ENCODE results near the gene IFT43. TPM values are rescaled to one million over a fixed set of nuclear protein-coding genes. Genes with fewer than 3 reads are reported as not detected.

Gene IFT43
- total RNA-seq, 1 experiment from 2014 or later: 20.0 TPM

- CTCF ChIA-PET: interaction anchor here (1.0 kb wide), 1 partner anchor 278 kb away, joined by 8 read pairs; no protein-coding TSS in a partner anchor
- no peaks in the 10 kb centered on the region for H3K27me3 ChIP-seq (ENCODE audit: control insufficient read depth, insufficient read depth, low read length)
- in situ Hi-C loops (cut with HindIII; ENCODE audit: low pct_unique_long_range_greater_than_20kb, low sequenced_read_pairs) (no loop called here), intact Hi-C loops (cut with micrococcal nuclease; ENCODE audit: unreplicated experiment) (no loop called here)
- H3K4me3 ChIP-seq (ENCODE audit: low read depth in 2 of 2, low read length in 2 of 2): no peak overlapping the region
- no peaks in the 10 kb centered on the region; the same call in 1 of the 2 replicates for H3K36me3 ChIP-seq (ENCODE audit: control insufficient read depth, insufficient read depth, low read length)
- ATAC-seq (no peak), DNase-seq (ENCODE audit: low read depth, low spot score) (no peak)
- TF ChIP-seq SIN3A (IDR thresholded peaks at IDR 0.05; ENCODE audit: borderline replicate concordance, insufficient read depth, low read depth, low read length): no peak
- no peak for TF ChIP-seq TCF7L2 (IDR thresholded peaks at IDR 0.05; ENCODE audit: low read depth, low read length)
- no peak for TF ChIP-seq POLR2AphosphoS5 (IDR thresholded peaks at IDR 0.05; ENCODE audit: low read depth, low read length)
- TF ChIP-seq, protein P1, sequence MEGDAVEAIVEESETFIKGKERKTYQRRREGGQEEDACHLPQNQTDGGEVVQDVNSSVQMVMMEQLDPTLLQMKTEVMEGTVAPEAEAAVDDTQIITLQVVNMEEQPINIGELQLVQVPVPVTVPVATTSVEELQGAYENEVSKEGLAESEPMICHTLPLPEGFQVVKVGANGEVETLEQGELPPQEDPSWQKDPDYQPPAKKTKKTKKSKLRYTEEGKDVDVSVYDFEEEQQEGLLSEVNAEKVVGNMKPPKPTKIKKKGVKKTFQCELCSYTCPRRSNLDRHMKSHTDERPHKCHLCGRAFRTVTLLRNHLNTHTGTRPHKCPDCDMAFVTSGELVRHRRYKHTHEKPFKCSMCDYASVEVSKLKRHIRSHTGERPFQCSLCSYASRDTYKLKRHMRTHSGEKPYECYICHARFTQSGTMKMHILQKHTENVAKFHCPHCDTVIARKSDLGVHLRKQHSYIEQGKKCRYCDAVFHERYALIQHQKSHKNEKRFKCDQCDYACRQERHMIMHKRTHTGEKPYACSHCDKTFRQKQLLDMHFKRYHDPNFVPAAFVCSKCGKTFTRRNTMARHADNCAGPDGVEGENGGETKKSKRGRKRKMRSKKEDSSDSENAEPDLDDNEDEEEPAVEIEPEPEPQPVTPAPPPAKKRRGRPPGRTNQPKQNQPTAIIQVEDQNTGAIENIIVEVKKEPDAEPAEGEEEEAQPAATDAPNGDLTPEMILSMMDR (IDR thresholded peaks at IDR 0.05): no peak
- TF ChIP-seq REST (IDR thresholded peaks at IDR 0.05; ENCODE audit: insufficient read depth in 1 of 2, low read depth in 2 of 2, low read length in 1 of 2): no peak
- H3K9me3 ChIP-seq (ENCODE audit: control insufficient read depth, insufficient read depth, low read depth, low read length): no peaks in the 10 kb centered on the region
- POLR2A ChIA-PET: no interaction called here
- BruUV-seq (replicated peaks): no TSS peak
- H3K4me1 ChIP-seq (ENCODE audit: control insufficient read depth, insufficient read depth, low read length): peaks cover 13% of the 10 kb centered on the region
- H3K27ac ChIP-seq (ENCODE audit: low read length): no peak overlapping the region
These were observed 1.8 kb downstream of the IFT43 start for GRCh38 chr14:75987201-75987970.

- intact Hi-C loops (cut with micrococcal nuclease; ENCODE audit: unreplicated experiment) (no loop called here), in situ Hi-C loops (cut with HindIII; ENCODE audit: low pct_unique_long_range_greater_than_20kb, low sequenced_read_pairs) (no loop called here)
- no peak for ATAC-seq
- Histone ChIP-seq H3K27ac (ENCODE audit: low read length) (no peak overlapping the region), H3K9me3 (ENCODE audit: control insufficient read depth, insufficient read depth, low read depth, low read length) (no peaks in the 10 kb centered on the region), H3K4me3 (ENCODE audit: low read depth in 2 of 2, low read length in 2 of 2) (no peak overlapping the region), H3K4me1 (ENCODE audit: control insufficient read depth, insufficient read depth, low read length) (peaks cover 9% of the 10 kb centered on the region), H3K27me3 (ENCODE audit: control insufficient read depth, insufficient read depth, low read length) (no peaks in the 10 kb centered on the region), H3K36me3 (ENCODE audit: control insufficient read depth, insufficient read depth, low read length) (no peaks in the 10 kb centered on the region; the same call in 1 of the 2 replicates)
- TF ChIP-seq, protein P1 (IDR thresholded peaks at IDR 0.05): no peak
- TF ChIP-seq REST (IDR thresholded peaks at IDR 0.05; ENCODE audit: insufficient read depth in 1 of 2, low read depth in 2 of 2, low read length in 1 of 2) (no peak), POLR2AphosphoS5 (IDR thresholded peaks at IDR 0.05; ENCODE audit: low read depth, low read length) (no peak)
- no peak for DNase-seq (ENCODE audit: low read depth, low spot score)
- POLR2A ChIA-PET: no interaction called here
- CTCF ChIA-PET: no interaction called here
- no TSS peak for BruUV-seq (replicated peaks)
These were observed 3.6 kb downstream of the IFT43 start for GRCh38 chr14:75989134-75989533.

All from Panc1 (cell line).